K562 (cell line): Measurements from ENCODE around the gene AP1M1. TPM values are rescaled to one million over a fixed set of nuclear protein-coding genes. Genes with fewer than 3 reads are reported as not detected.

Source experiments
- CTBP1 ChIP-seq: fragments of 450-650 bp; IDR thresholded peaks from 2 replicates; pipeline ENCODE4 v1.6.1; 2016; ENCODE audit warnings: borderline replicate concordance
- TOE1 ChIP-seq, 2 experiments: fragments of 450-650 bp in 1 of 2; sonication (generic) in 1 of 2; formaldehyde crosslinking in 1 of 2; IDR thresholded peaks; 2 replicates each; pipeline versions ENCODE4 v1.7.1 to v1.8.0; 2016 to 2022; ENCODE audit warnings: borderline replicate concordance in 2 of 2, mild to moderate bottlenecking in 2 of 2, antibody characterized with exemption in 1 of 2, inconsistent platforms in 1 of 2, low read depth in 1 of 2, missing genetic modification reagents in 1 of 2, moderate library complexity in 1 of 2
- ZBTB7A ChIP-seq: IDR thresholded peaks from 2 replicates; pipeline ENCODE4 v1.6.1; 2011; ENCODE audit warnings: low read depth, mild to moderate bottlenecking, low read length, moderate library complexity, borderline replicate concordance; ENCODE audit not compliant: control insufficient read depth
- ZNF707 ChIP-seq: fragments of 250-450 bp; sonication (Bioruptor Pico); conservative IDR thresholded peaks from 2 replicates; pipeline ENCODE4 v1.8.0; 2022; ENCODE audit warnings: inconsistent platforms, mild to moderate bottlenecking, moderate library complexity
- polyA plus RNA-seq, 8 experiments: library from polyadenylated mRNA; depleted of rRNA in 4 of 8; stranded (reverse) in 5 of 8; unstranded in 3 of 8; fragments of >200 nt; fragmentation: Nextera tagmentation in 2 of 8; fragmentation: Illumina TruSeq in 1 of 8; extraction: Ambion mirVana in 2 of 8; extraction: Trizol in 1 of 8; gene quantifications; 2 replicates each; pipeline versions ENCODE4 v1.2.1 to v1.2.3, GENCODE V29; 2011 to 2014; ENCODE audit warnings: inconsistent platforms in 1 of 8, missing spikeins in 1 of 8
- total RNA-seq, 7 experiments: library from RNA; depleted of rRNA in 6 of 7; stranded (reverse); fragments of >200 nt in 6 of 7; fragmentation: Illumina TruSeq in 2 of 7; extraction: Trizol in 2 of 7; gene quantifications; 2 replicates each; pipeline versions ENCODE4 v1.2.1 to v1.2.3, GENCODE V29; 2011 to 2021; ENCODE audit warnings: low replicate concordance in 1 of 7
- TF ChIP-seq, protein P1 (sequence below): fragments of 250-450 bp; sonication (Bioruptor Pico); IDR thresholded peaks from 2 replicates; pipeline ENCODE4 v1.5.0; 2021; ENCODE audit warnings: mild to moderate bottlenecking, borderline replicate concordance
- TF ChIP-seq, protein P2 (sequence below): fragments of 250-450 bp; sonication (Bioruptor Pico); IDR thresholded peaks from 2 replicates; pipeline ENCODE4 v1.9.0; 2021; ENCODE audit warnings: mild to moderate bottlenecking, inconsistent platforms
- TF ChIP-seq, protein P3 (sequence below): fragments of 200-600 bp; sonication (generic); IDR thresholded peaks from one replicate; pipeline ENCODE4 v1.6.1; 2012; ENCODE audit warnings: mild to moderate bottlenecking, low read depth, low read length, inconsistent platforms

The AP1M1 gene
- total and polyA plus RNA-seq, 9 of the 15 experiments (the other 6 are each of a cell fraction or from before 2014, with no cell fraction given), result 0.87 to 56.2 (median 29.1) TPM

DNA sequence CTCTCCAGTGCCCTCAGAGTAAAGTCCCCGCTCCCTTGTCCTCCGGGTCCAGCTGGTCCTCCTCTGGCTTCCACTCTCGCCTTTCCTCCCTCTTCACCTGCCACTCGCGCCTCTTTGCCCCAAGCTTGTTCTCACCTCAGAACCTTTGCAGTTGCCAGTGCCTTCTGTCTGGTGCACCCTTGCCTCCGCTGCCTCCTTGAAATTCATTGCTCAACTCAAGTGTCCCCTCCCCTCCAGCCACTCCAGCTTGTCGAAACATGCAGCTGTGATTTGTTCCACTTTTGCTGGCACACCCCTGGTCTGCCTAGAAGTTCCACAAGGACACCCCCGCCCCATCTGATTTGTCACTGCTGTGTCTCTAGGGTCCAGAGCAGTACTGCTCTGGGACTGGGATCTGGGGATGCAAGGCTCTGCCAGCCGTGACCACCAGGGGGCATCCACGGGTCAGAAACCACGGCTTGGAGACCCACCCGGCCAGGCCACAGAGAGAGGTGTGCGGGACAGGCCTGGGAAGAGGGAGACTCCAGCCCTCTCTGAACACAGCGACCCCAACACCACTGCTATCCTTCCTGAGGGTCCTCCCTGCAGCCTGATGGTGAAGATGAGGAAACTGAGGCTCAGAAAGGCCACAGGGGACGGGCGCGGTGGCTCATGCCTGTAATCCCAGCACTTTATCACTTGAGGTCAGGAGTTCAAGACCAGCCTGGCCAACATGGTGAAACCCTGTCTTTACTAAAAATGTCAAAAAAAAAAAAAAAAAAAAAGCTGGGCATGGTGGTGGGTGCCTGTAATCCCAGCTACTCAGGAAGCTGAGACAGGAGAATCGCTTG lies 49.9 kb downstream of the AP1M1 start (continued):
- TF ChIP-seq, protein P1, sequence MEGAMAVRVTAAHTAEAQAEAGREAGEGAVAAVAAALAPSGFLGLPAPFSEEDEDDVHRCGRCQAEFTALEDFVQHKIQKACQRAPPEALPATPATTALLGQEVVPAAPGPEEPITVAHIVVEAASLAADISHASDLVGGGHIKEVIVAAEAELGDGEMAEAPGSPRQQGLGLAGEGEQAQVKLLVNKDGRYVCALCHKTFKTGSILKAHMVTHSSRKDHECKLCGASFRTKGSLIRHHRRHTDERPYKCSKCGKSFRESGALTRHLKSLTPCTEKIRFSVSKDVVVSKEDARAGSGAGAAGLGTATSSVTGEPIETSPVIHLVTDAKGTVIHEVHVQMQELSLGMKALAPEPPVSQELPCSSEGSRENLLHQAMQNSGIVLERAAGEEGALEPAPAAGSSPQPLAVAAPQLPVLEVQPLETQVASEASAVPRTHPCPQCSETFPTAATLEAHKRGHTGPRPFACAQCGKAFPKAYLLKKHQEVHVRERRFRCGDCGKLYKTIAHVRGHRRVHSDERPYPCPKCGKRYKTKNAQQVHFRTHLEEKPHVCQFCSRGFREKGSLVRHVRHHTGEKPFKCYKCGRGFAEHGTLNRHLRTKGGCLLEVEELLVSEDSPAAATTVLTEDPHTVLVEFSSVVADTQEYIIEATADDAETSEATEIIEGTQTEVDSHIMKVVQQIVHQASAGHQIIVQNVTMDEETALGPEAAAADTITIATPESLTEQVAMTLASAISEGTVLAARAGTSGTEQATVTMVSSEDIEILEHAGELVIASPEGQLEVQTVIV (CRISPR knock-in tag), result no peak
- TF ChIP-seq TOE1 (IDR thresholded peaks at IDR 0.05; ENCODE audit: borderline replicate concordance), result no peak
- no peak for TF ChIP-seq TOE1 (CRISPR knock-in tag; IDR thresholded peaks at IDR 0.05; ENCODE audit: borderline replicate concordance, low read depth)
- TF ChIP-seq, protein P2, sequence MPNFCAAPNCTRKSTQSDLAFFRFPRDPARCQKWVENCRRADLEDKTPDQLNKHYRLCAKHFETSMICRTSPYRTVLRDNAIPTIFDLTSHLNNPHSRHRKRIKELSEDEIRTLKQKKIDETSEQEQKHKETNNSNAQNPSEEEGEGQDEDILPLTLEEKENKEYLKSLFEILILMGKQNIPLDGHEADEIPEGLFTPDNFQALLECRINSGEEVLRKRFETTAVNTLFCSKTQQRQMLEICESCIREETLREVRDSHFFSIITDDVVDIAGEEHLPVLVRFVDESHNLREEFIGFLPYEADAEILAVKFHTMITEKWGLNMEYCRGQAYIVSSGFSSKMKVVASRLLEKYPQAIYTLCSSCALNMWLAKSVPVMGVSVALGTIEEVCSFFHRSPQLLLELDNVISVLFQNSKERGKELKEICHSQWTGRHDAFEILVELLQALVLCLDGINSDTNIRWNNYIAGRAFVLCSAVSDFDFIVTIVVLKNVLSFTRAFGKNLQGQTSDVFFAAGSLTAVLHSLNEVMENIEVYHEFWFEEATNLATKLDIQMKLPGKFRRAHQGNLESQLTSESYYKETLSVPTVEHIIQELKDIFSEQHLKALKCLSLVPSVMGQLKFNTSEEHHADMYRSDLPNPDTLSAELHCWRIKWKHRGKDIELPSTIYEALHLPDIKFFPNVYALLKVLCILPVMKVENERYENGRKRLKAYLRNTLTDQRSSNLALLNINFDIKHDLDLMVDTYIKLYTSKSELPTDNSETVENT, result no peak
- TF ChIP-seq ZBTB7A, result peak; percentile 57; the same call in 1 of the 2 replicates
- TF ChIP-seq ZNF707, result no peak
- TF ChIP-seq, protein P3, sequence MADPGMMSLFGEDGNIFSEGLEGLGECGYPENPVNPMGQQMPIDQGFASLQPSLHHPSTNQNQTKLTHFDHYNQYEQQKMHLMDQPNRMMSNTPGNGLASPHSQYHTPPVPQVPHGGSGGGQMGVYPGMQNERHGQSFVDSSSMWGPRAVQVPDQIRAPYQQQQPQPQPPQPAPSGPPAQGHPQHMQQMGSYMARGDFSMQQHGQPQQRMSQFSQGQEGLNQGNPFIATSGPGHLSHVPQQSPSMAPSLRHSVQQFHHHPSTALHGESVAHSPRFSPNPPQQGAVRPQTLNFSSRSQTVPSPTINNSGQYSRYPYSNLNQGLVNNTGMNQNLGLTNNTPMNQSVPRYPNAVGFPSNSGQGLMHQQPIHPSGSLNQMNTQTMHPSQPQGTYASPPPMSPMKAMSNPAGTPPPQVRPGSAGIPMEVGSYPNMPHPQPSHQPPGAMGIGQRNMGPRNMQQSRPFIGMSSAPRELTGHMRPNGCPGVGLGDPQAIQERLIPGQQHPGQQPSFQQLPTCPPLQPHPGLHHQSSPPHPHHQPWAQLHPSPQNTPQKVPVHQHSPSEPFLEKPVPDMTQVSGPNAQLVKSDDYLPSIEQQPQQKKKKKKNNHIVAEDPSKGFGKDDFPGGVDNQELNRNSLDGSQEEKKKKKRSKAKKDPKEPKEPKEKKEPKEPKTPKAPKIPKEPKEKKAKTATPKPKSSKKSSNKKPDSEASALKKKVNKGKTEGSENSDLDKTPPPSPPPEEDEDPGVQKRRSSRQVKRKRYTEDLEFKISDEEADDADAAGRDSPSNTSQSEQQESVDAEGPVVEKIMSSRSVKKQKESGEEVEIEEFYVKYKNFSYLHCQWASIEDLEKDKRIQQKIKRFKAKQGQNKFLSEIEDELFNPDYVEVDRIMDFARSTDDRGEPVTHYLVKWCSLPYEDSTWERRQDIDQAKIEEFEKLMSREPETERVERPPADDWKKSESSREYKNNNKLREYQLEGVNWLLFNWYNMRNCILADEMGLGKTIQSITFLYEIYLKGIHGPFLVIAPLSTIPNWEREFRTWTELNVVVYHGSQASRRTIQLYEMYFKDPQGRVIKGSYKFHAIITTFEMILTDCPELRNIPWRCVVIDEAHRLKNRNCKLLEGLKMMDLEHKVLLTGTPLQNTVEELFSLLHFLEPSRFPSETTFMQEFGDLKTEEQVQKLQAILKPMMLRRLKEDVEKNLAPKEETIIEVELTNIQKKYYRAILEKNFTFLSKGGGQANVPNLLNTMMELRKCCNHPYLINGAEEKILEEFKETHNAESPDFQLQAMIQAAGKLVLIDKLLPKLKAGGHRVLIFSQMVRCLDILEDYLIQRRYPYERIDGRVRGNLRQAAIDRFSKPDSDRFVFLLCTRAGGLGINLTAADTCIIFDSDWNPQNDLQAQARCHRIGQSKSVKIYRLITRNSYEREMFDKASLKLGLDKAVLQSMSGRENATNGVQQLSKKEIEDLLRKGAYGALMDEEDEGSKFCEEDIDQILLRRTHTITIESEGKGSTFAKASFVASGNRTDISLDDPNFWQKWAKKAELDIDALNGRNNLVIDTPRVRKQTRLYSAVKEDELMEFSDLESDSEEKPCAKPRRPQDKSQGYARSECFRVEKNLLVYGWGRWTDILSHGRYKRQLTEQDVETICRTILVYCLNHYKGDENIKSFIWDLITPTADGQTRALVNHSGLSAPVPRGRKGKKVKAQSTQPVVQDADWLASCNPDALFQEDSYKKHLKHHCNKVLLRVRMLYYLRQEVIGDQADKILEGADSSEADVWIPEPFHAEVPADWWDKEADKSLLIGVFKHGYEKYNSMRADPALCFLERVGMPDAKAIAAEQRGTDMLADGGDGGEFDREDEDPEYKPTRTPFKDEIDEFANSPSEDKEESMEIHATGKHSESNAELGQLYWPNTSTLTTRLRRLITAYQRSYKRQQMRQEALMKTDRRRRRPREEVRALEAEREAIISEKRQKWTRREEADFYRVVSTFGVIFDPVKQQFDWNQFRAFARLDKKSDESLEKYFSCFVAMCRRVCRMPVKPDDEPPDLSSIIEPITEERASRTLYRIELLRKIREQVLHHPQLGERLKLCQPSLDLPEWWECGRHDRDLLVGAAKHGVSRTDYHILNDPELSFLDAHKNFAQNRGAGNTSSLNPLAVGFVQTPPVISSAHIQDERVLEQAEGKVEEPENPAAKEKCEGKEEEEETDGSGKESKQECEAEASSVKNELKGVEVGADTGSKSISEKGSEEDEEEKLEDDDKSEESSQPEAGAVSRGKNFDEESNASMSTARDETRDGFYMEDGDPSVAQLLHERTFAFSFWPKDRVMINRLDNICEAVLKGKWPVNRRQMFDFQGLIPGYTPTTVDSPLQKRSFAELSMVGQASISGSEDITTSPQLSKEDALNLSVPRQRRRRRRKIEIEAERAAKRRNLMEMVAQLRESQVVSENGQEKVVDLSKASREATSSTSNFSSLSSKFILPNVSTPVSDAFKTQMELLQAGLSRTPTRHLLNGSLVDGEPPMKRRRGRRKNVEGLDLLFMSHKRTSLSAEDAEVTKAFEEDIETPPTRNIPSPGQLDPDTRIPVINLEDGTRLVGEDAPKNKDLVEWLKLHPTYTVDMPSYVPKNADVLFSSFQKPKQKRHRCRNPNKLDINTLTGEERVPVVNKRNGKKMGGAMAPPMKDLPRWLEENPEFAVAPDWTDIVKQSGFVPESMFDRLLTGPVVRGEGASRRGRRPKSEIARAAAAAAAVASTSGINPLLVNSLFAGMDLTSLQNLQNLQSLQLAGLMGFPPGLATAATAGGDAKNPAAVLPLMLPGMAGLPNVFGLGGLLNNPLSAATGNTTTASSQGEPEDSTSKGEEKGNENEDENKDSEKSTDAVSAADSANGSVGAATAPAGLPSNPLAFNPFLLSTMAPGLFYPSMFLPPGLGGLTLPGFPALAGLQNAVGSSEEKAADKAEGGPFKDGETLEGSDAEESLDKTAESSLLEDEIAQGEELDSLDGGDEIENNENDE, result no peak
- peak; percentile 47; the same call in 1 of the 2 replicates for TF ChIP-seq CTBP1
